ENCODE results near the gene TMEM120B.

DNA sequence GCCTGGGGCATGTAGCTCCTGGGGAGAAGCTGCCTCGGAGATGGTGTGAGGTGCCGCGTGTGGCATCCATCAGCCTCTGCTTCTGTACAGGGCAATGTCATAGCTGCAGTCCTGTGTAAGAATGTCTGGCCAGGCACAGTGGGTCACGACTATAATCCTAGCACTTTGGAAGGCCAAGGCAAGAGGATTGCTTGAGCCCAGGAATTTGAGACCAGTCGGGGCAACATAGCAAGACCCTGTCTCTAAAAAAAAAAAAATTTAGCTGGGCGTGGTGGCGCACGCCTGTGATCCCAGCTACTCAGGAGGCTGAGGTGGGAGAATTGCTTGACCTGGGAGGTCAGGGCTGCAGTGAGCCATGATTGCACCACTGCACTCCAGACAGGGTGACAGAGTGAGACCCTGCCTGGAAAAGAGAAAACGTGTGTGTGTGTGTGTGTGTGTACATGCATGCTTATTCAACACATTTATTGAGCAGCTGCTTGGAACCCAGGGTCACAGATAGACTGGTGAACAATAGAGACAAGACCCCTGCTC, 56.8 kb downstream of the TMEM120B start:
- TF ChIP-seq, protein P1, sequence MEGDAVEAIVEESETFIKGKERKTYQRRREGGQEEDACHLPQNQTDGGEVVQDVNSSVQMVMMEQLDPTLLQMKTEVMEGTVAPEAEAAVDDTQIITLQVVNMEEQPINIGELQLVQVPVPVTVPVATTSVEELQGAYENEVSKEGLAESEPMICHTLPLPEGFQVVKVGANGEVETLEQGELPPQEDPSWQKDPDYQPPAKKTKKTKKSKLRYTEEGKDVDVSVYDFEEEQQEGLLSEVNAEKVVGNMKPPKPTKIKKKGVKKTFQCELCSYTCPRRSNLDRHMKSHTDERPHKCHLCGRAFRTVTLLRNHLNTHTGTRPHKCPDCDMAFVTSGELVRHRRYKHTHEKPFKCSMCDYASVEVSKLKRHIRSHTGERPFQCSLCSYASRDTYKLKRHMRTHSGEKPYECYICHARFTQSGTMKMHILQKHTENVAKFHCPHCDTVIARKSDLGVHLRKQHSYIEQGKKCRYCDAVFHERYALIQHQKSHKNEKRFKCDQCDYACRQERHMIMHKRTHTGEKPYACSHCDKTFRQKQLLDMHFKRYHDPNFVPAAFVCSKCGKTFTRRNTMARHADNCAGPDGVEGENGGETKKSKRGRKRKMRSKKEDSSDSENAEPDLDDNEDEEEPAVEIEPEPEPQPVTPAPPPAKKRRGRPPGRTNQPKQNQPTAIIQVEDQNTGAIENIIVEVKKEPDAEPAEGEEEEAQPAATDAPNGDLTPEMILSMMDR (conservative IDR thresholded peaks at IDR 0.05; ENCODE audit: low read depth, low read length), result no peak
- TF ChIP-seq EZH2 (IDR thresholded peaks at IDR 0.05; ENCODE audit: borderline replicate concordance, low read depth, low read length, poor library complexity, severe bottlenecking), result no peak

Measured in A673 (cell line).